Testis (tissue), 2 donors: ENCODE measurements around the gene RPA3.

ENCODE experiments used
- CTCF ChIP-seq, 3 experiments: fragments of 450-650 bp in 2 of 3; fragments of 200-600 bp in 1 of 3; sonication (generic) in 1 of 3; IDR thresholded peaks; one replicate each; pipeline ENCODE4 v1.5.1; 2016 to 2019; ENCODE audit warnings: antibody characterized with exemption in 3 of 3, mild to moderate bottlenecking in 2 of 3, moderate library complexity in 1 of 3
- POLR2A ChIP-seq: fragments of 450-650 bp; IDR thresholded peaks from one replicate; pipeline ENCODE4 v1.6.1; 2017; ENCODE audit warnings: antibody characterized with exemption, mild to moderate bottlenecking, moderate library complexity

- TF ChIP-seq CTCF (IDR thresholded peaks at IDR 0.05) (no peak), POLR2A (no peak)
Observed at GRCh38 chr7:7682861-7683260, 35.5 kb downstream of the RPA3 start.
